CD4-positive, alpha-beta T cell treated with Interferon alpha-2 for 1 hour (primary cell): ENCODE results near the gene C14orf180.

Source experiments
- DNase-seq, 2 donors: peaks; one replicate each; pipeline ENCODE4 v3.0.0-alpha.2; 2020 to 2022

C14orf180 gene

DNA sequence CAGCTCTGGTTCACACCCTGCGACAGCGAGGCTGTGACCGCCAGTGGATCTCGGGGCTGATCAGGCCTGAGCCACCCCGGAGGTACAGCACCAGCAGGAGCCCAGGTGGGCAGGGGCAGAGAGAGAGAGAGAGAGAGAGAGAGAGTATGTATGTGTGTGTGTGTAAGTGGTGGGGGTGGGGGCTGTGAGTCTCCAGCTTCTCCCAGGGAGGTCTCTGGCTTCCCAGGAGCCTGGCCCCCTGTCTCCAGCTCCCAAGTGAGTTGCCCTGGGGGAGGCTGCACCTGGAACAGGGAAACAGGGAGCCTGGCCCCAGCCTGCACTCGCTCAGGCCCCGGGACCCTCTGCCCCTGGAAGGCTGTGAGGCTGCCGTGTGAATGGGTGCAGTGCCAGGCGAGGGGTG, 2.0 kb downstream of the C14orf180 start:
- DNase-seq = no peak

DNA sequence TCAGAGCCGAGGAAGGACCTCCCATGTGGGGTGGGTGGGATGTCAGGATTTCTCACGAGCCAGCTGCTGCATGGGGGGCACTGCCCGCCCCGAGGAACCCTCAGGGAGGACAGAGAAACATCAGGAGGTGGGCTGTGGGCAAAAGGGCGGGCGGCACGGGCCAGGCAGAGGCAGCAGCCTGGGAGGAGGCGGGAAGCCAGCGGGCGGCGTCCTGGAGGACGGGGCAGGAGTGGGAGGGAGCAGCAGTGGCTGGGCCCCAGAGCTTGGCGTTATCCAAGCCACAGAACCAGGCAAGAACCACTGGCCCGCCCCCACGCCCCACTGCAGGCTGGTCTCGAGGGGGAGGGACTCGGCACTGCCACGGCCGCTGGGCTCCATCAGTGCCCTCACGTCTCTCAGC, 2.4 kb downstream of the C14orf180 start:
- DNase-seq = no peak

DNA sequence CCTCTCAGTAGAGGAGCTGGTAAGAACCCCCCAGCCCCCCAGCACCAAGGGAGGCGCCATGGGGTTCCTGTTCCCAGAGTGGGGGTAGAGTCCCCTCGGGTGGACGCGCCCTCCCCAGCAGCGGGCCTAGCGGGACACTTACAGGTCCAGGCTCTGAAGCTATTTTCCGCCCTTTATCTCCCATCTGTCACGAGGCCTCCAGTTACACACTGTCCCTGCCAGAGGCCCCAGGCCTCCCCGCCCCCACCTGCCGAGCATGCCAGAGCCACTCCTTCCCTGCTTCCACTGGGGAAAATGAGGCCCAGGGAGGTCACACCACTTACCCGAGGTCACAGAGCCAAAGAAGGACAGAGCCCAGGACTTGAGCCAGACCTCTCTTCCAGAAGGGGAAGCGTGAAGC, 3.1 kb downstream of the C14orf180 start:
- DNase-seq = no peak

DNA sequence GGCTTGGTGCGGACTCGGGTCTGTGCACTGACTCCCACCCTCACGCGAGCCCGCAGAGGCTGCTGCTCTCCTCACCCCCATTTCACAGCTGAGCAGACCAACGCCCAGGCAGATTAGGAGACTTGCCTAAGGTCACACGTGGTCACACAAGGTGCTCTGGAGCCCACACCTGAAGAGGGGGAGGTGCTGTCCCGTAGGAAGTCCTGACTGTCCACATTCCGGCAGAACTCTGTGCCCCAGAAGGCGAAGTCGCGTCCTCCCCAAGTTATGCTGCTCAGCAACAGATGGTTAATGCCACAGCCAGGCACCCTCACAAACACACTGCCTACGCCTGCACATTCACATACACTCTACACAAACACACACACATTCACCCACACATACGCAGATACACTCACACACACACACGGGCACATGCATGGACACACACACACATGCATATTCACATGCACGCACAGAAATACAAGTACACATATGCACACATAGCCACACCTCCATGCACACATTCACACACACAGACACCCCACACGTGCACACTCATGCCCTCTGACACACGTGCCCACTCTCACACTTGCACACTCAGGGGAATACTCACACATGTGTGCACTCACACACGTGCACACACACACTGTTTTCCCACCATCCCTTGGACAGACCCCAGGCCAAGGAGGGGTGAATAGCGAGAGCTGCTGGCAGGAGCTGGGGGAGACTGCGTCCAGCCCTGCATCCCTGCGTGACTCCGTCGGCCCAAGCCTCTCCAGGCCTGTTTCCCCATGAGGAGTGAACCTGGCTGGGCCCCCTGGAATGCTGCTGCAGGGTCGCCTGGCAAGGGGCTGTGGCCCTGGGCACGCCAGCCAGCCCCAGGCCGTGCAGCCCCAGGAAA, 4.1 kb downstream of the C14orf180 start:
- no peak for DNase-seq

DNA sequence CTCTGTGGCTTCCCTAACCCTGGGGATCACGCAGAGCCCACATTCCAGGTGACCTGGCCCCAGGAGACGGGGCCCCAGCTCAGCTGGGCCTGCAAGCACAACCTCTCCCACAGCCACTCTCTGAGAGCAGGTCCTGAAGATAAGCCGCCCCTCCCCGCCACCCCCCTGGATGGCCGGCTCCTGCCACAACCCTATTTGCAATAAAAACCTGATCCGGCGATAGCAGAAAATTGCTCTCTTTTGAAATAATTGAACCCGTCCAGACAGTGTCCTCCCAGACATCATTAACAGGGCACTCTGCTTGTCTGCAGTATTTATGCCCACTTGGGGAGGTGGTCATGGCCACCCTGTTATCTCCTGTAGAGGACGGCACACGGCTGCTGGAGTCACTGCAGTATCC, 5.0 kb downstream of the C14orf180 start:
- DNase-seq = no peak

DNA sequence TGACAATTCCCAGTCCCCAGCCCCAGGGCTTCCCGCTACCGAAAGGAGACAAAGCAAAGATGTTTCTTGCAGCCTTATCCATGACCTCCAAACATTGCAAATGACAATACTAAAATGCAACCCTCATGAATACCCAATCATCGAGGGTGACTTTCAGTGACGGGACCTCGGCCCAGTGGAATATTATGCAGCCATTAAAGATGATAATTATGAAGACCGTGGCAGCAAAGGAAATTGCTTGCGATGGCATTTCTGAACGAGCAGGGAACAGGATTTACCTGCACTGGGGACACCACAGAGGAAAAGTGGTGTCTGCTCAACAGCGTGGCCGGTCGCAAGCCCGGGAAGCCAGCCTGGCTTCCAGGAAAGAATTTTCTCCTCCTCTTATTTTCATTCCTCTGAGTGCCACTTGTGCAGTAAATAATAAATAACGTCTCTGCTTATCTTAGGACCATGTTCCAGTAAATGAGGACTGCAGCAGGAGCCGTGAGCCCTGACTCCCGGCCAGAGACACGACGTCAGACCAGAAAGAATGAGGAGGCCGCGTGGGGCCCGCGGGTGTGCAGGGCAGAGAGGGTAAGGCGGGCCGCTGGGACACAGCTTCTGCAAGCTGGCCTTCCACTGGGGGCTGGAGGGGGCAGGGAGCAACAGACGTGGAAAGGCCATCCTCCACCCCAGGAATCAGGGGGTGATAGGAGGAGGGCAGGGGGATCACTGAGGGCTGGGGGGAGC, 6.6 kb downstream of the C14orf180 start:
- no peak for DNase-seq

DNA sequence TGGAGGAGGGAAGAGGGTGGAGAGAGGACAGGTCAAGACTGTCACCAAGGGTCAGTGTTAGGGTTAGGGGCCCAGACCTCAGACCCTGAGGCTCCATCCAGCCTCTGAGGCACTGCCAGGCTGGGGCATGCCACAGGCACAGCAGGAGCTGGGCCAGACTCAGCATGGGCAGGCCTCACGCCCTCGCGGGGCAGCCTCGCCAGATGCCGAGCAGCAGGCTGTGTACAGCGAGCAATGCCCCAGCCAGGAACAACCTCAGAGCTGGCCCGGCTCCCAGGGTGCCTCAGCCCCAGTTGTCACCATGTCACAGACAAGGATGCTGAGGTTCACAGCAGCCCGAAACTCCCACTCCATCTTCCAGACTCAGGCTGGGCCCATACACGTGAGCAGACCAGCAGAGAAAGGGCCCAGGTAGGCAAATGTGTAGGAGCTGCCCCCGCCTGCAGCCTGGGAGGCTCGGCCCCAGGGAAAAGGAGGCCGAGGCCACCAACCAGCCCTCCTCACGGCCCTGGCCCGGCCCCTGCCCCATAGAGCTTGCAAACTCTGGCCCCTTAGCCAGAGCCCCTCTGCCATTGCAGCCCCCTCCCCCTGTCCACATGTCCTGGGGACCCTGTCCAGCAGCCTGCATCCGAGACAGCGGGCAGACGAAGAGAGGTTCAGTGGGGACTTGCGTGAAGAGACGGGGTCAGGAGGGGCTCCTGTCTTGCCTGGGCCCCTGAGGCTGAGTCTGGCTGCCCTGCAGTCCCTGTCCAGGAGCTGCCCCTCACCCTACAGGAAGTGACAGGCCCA, 7.5 kb downstream of the C14orf180 start:
- DNase-seq = no peak

DNA sequence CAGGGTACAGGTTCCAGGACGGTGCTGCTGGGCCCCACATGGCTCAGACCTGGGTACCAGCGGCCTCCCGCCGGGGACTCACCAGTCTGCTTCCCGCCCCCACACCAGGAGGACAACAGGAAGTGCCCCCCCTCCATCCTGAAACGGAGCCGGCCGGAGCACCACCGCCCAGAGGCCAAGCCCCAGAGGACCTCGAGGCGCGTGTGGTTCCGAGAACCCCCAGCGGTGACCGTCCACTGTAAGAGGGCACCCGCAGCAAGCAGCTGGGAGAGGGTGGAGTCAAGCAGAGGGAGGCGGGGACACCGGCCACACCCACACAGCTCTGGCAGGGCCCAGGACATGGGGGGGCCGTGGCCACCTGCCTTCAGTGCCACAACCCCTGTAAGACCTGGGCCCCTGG, 8.1 kb downstream of the C14orf180 start:
- DNase-seq = no peak

DNA sequence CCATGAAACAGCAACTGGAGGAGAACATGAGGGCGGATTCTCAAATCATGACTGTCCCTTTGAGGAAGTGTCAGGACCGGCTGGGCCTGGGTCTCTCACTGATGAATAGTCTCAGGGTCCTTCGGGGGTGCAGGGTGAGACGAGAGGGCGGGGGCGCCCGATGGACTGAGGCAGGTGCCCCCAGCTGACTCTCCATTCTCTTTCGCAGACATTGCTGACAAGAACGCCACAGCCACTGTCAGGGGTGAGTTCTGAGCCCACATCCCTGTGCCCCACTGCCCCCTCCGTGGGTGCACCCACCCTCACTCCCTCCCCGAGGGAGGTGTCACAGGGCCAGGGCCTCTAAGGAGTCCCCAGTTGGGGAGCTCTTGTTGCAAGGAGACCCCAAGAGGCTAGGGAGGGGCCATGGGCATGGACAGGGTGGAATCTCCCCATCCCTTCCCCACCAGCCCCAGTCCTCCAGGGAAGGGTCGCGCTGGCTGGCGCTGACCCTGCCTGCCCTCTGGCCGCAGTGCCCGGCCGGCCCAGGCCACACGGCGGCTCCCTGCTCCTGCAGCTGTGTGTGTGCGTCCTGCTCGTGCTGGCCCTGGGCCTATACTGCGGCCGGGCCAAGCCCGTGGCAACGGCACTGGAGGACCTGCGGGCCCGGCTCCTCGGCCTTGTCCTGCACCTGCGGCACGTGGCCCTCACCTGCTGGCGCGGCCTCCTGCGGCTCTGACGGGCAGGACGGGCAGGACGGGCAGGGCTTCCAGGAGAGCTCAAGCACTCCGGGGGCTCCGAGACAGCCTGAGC, 8.7 kb downstream of the C14orf180 start:
- no peak for DNase-seq

DNA sequence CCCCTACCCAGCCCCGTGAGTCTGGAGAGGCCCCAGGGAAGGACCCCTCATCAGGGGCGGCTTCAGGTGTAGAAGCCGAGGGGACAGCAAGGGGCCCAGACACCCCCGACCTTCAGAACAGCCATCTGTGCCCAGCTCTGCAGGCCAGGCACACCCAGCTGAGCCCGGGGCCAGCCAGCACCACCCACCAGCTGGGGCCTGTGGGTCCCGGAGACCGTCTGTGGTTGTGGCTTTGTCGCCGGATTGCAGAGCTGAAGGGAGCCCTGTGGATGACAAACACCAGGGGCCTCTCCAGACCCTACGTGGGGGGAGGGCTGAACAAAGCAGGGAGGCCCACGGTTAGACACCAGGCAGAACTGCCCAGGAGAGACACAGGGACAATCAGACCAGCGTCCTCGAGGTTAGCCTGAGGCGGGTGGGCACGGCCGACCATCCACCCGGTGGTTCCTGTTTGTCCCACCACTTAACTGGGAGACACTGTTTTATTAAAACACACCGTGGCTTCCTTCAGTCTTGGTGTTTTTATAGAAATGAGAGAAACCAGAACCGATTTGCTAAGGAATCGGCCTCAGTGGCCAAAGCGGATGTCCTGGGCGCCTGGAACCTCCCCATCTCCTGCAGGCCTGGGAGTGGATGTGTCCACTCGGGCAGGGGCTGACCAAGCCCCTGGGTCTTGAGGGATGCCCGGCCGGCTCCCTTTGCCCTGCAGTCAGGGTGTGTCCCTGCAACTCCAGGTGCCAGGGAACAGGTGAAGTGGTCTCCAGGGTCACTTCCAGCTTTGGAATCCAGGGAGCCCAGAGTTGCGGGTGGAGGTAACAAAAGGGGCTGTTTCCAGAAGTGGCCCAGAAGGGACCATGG, 10.0 kb downstream of the C14orf180 start:
- no peak for DNase-seq

DNA sequence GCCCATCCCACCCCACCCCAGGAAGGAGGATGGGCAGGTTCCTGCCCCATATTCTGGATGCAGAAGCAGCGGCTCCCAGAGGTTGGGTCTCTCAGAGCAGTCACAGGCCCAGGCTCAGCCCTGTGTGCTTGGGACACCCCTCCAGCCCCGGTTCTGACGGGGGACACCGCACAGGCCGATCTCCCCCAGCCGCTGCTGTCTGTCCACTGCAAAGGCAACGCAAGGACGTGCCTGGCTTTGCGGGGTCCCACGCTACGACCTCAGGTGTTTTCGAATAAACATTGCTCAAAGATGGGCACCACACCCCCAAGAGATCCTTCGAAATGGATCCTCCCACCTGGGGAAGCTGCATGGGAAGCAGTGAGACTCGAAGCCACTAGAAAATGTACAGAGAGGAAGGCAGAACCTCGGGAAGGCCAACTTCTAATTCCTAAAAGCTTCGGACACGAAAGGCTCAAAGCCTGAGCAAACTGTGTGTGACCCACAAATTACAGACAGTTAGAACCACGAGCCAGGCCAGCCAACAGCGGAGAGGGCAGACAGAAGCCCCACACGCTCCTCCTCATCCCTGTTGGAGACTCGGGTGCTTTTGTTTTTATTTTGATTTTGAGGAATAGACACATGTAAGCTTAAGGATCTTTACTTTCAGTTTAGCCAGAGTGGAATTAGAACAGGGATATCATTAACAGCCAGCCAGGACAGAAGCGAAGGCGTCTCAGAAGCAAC, 10.8 kb downstream of the C14orf180 start:
- no peak for DNase-seq

DNA sequence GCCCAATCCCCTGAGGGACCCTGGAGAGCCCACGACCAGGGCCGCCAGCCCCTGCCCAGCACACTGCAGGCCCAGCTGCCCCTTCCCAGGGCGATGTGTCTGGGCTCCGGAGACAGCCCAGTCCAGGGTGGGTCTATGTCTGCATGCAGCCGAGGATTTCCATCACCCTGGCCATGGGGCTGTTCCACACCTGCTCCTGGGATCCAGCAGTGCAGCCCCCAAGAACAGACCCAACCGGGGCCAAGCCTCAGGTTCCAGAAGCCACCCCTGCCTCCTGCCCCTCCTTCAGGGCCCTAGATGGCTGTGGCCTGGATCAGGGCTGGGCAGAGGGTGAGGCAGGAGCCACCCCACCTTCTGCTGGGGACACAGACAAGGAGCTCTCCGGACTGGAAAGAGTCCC, 11.5 kb downstream of the C14orf180 start:
- no peak for DNase-seq

DNA sequence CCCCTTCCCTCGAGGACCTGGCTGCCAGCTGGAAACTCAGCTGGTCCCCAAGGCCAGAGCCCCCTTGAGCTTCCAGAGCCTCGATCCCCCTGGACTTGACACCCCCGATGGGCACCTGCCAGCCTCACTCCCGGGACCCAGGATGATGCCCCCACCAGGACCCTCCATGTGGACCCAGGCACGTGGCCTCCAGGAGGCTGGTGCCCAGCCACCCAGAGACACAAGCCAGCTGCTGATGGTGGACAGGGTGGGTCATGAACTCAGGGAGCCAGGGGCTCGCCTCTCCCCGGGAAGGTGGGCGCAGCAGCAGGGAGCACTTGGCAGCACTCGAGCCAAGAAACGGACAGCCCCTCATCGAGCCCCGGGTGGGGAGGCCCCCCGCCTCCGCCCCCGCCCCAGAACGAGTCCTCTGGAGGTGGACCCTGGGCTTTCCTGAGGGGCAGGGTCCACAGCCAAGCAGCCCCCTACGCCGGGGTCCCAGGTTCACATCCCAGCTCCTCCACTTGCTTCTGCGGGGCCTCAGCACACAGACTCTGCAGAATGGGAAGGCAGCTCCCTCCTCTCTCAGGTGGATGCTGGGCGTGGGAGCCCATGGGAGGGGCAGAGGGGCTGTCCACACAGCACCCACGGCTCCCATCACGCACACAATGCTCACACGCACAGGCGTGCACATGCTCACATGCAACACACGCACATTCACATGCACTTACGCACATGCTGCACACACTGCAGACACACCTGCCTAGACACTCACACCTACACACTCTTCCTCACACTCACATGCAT, 12.1 kb downstream of the C14orf180 start:
- no peak for DNase-seq

DNA sequence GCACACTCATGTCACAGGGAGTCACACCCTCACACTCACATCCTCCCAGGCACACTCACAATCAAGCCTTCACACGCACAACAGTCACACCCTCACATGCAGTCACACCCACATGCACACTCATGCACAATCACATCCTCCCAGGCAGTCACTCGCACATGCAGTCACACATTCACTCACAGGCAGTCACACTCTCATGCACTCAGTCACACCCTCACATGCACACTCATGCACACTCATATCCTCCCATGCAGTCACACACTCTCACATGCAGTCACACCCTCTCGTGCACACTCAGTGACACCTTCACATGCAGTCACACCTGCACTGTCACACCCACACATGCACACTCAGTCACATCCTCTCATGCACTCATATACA, 12.7 kb downstream of the C14orf180 start:
- DNase-seq = no peak

DNA sequence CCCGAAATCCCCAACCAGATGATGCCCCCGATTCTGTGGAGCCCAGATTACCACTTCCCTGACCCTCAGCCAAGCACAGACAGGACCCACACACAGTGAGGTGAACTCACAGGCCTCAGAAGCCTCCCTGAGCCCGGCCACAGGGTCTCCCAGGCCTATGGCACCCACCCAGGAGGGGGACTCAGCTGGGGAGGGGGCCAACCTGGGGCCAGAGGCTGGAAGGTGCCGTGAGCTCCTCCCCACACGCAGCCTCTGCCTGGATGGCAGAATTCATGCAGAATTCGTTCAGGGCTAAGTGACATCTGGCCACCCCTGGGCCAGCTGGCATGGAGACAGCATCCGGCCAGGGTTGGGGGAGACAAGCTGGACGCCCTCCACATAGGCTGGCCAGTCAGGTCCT, 13.2 kb downstream of the C14orf180 start:
- DNase-seq = no peak

DNA sequence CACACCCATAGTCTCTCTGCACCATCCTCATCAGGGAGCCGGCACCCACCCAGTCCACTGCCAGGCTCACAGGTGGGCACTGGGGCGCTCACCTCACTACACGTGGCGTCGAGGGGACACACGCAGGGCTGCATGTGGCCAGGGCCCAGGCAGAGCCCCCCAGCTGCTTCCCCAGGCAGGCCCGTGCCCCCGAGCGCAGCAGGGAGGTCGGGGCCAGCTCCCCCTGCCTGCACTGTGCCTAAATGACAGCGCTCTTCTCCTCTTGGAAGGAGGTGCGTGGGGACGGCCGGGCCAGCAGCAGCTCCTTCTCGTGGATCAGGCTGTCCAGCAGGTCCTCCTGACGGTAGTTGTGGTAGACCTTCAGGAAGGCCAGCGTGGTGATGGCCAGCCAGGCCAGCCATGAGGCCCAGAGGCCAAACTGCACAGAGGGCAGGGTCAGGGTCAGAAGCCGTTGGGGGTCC, 13.7 kb downstream of the C14orf180 start:
- DNase-seq = no peak

DNA sequence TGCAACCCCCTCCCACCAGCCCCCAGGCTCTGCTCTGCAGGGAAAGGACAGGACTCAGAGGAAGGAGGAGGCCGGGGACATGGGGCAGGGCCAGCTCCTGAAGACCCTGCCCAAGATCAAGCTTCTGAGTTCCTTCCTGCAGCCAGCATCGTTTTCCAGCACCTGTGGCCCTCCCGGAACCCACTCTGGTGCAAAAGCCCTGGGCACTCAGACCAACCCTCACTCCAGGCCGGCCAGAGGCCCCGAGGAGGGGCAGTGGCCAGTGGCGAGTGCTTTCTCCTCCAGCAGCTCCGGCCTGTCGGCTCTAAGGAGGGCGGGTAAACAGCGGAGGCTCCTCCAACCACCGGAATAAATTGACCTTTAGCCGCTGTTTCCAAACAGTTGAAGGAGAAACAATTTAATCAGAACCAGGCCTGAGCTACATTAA, 14.2 kb downstream of the C14orf180 start:
- DNase-seq = no peak

DNA sequence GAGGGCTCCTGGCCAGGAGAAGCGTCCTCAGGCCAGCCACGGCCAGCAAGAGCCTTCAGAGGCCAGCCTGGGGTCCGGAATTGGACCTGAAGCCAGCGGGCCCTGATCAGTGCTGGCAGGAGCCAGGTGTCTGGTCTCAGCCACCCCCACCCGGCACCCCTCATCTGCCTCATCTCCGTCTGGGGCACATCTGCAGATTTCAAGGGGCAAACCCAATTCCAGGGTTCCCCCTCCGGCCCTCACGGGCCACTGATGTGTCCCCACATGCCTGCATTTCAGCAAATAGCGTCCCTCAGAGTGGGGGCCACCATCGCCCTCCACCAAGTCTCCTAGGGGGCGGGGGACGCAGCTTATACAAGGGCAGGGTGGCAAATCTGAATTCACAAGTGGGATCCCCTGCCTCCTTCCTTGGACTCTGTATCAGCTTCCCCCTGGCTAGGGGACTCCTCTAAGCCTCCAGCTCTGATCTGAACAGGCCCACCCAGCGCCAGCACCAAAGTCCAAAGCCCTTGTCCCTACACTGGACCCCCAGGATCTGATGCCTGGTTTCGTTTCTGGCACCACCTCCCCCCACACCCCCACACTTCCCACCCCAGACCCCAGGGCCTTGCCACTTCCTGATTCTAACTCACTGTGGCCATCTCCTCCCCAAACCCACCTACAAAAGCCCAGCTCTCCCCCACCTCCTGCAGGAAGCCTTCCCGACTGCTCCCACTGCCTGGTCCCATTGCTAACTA, 14.9 kb downstream of the C14orf180 start:
- DNase-seq = no peak

DNA sequence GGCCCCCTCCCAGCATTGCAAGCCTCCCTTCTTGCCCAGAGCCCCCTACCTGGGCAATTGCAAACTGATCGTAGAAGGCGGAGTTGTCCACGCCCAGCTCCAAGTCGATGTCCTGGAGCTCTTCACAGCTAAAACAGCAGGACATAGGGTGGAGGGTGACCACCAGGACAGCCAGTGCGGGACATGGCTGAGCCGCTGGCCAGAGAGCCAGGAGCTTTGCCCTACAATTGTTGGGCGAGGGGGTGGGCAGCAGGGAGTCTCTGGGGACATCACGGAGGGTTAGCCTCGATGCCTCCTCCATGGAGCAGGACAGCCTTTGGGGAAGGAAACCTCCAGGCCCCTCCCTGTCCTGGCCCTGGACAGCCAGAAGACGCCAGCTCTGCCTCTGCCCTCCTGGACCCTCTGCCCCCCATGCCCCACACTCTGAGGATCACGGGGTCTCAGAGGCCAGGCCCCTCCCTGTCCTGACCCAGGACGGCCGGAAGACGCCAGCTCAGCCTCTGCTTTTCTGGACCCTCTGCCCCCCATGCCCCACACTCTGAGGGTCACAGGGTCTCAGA, 15.6 kb downstream of the C14orf180 start:
- no peak for DNase-seq
